GM18870 (cell line): ENCODE results near the gene SMC1A.
"Not testable (repeated sequence)": the region's sequence is repeated elsewhere in the genome, so short reads cannot be mapped to it uniquely, and the experiment has no call there.

Experiments used
- ATAC-seq: cut with Tn5 transposase; IDR thresholded peaks from one replicate; pipeline ENCODE4 v1.9.1; 2021; ENCODE audit warnings: moderate library complexity; ENCODE audit not compliant: unreplicated experiment

SMC1A gene

GRCh38 chrX:53422086-53422860 is at the start of gene SMC1A:
SMC1A (minus strand) TSS chrX:53422654; CDS start chrX:53422600, 54 bp downstream.
- peak; percentile 95 for ATAC-seq

DNA sequence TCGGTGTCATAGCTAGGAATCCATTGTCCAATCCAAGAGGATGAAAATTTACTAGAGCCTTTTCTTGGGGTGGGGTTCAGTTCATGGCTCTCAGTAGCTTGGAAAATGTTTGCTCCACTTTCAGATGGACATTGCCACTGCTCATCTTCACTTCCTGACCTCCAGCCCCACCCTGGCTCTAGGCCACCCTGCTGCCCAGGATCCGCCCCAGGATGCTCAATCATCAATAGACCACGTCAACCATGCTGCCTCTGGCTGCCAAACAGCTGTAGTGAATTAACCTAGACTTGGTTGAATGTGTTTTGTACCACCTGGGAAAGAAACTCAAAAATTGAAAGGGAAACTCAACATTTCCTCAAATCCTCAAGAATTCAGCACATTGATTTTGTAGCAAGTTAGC is 48.9 kb upstream of the SMC1A start:
- no peak for ATAC-seq

DNA sequence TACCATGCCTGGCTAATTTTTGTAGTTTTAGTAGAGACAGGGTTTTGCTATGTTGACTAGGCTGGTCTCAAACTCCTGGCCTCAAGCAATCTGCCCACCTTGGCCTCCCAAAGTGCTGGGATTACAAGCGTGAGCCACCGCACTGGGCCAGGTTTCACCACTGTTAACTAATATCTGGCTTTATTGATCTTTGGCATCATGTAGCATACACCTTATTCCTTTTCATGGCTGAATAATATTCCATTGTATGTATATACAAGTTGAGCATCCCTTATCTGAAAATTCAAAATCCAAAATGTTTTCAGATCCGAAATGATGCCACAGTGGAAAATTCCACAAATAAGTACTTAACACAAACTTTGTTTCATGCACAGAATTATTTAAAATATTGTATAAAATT is 46.2 kb upstream of the SMC1A start:
- ATAC-seq = not testable (repeated sequence)

- no peak for ATAC-seq
These were observed 35.6 kb upstream of the SMC1A start for GRCh38 chrX:53458082-53458481.

DNA sequence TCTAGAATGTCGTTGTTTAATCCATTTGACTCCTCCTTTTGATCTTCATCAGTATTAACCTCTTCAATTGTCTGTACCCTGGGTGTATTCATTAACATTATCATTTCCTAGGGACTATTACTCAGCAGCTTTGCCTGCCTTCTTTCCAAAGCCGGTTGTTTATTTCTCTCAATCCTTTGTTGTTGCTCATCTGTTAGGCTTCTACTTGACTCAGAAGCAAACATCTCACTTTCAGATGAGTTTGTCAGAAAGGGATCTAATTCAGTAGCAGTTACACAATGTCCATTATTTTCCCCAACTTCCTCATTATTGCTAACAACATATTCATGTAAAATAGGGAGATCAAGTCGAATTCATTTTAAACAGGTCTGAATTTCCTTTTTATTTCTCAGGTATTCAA is 33.8 kb upstream of the SMC1A start:
- no peak for ATAC-seq

GRCh38 chrX:53452812-53453211 is 30.4 kb upstream of the SMC1A start:
- ATAC-seq = no peak

DNA sequence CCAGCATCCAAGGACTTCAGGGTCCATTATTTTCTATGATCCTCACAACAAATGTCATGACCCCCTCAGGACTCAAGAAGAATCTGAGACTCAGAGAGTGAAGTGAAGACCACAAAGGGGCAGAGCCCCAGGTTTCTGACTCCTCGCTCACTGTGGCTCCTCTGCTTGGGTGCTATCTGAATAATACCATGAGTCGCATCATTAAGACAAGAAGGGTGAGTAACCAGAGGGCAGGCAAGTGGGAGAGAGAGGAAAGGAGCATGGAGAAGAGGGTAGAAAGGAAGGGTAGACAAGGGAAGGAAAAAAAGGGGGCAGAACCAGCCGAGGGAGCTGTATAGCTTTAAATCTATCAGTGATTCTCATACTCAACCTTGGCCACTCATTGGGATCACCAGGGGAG is 27.2 kb upstream of the SMC1A start:
- ATAC-seq = no peak

- ATAC-seq = no peak
These were observed 25.0 kb upstream of the SMC1A start for GRCh38 chrX:53447441-53447840.

DNA sequence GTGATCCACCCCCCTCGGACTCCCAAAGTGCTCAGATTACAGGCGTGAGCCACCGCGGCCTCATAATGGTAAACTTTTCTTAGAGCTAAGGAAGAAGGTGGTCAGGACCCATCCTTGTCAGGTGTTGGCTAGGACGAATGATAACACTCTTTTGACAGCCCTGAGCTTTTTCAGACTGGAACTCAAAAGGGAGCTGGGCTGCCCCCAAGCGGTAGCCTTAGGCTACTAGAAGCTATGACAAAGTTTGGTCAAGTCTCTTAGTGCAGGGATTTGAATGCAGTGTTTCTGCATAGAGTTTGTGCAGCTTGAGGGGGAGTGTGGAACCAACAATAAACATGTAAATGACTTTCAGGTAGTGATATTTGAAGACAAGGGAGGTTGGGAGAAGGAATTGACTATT is 23.5 kb upstream of the SMC1A start:
- no peak for ATAC-seq

DNA sequence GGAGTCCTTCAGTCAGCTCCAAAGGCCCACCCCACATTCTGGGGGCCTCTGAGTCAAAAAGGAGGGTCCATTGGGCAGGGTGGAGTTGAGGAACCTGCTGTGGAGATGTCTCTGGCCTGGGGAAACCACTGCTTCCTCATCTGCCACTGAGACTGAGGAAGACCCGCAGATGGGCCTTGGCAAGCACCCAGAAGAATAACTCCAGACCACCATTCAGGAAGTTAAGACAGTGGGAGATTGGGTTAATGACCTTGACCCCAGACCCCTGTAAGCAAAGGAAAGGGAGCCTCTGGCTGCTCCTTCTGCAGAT is 19.8 kb upstream of the SMC1A start:
- no peak for ATAC-seq

DNA sequence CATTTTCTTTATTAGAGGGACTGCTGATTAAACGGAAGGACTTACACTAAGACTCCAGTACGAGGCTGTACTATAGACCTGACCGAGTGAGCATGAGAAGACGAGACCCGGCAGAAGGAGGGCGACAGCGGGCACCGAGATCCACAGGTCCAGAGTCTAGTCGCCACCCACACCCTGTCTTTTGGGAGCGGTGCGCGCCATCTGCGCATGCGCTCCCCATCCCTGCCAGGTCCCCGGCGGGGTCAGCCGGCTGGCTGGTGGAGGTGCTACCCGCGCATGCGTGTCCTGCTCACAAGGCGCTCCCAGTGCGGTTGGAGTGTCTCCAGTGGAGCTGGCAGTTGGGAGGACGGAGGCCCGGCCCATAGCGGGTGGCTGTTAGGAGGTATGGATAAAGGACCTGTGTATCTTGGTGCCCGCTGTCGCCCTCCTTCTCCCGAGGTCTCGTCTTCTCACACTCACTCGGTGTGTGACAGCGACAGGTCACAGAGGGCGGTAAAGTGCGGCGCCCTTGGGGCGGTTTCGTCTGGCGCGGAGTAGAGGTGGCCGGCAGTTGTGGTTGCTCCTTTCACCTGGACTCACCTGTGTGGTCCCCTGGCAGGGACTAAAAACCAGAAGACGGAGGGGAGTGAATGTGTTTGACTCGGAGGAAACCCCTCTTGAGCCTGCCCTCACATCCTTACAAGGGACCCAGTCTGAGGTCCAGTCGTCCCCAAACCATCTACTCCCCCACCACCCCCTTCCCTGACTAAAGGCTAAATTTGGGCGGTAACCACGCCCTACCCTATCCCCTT is 19.3 kb upstream of the SMC1A start:
- no peak for ATAC-seq

GRCh38 chrX:53440621-53441517 is 18.4 kb upstream of the SMC1A start:
- ATAC-seq = no peak

GRCh38 chrX:53440101-53440500 is 17.6 kb upstream of the SMC1A start:
- ATAC-seq = no peak

- no peak for ATAC-seq
These were observed 16.4 kb upstream of the SMC1A start for GRCh38 chrX:53438832-53439230.

DNA sequence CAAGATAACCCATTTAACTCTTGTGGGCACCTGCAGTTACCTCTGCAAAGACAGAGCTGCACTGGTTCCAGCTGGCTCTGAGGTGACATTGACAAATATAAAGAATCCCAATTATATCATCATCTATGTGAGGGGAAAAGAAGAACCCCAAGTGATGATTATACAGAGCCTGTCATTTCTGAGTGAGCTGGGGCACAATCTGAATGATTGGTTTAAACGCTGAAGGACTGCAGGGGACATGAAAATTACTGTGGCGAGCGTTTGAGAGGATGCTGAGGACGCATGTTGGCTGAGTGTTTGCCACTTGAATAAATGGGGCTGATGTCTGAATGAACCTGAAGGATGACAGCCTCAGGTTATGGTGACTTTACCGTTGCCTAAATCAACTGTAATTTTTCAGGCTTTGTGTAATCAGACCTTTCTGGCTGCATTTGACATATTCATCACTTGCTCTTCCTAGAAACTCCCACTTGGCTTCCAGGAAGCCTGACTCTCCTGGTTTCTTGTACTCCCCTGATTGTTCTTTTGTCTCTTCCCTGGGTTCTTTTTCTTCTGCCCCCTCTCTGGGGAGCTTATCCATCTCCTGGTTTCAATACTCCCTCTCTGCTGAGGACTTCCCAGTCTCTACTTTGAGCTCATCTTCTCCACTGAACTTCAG is 15.8 kb upstream of the SMC1A start:
- ATAC-seq = no peak

DNA sequence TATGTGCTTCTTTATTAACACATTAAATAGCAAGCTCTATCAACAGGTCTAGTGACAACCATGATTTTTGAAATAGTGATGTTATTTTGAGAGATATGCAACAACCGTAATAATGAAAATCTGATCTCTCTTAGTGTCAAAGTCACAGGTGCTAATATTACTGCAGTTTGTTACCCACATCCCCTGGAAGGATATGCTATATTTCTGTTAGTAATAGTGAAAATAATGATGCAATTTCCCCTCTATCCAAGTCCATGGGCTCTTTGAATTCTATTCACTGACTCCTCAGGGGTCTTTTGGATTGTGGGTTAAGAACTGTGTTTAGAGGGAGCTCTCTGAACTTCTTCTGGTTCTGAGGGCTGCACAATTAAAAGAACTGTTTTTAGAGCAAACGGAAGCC is 14.8 kb upstream of the SMC1A start:
- no peak for ATAC-seq

DNA sequence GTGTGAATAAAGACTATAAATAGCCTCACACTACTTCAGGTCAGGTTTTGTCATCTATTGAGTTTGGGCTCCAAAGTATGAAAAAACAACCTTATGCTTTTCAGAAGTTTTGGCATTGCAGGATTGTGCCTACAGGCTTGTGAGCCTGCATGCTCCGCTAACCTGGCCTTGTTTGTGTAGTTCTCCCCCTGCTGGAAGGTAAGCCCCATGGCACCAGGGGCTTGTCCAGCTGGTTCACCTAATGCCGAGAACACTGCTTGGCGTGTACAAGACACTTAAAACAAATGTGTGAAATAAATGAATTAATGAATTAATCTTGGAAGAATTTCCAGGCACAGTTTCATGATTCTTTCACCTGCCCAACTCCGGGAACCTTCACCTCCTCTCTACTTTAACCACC is 13.5 kb upstream of the SMC1A start:
- peak; percentile 70 for ATAC-seq

GRCh38 chrX:53433651-53434639 is 11.5 kb upstream of the SMC1A start, which contains the start of gene HSD17B10:
HSD17B10 (minus strand) TSS chrX:53434370; CDS start chrX:53434345, 25 bp downstream.
- peak; percentile 59 for ATAC-seq

DNA sequence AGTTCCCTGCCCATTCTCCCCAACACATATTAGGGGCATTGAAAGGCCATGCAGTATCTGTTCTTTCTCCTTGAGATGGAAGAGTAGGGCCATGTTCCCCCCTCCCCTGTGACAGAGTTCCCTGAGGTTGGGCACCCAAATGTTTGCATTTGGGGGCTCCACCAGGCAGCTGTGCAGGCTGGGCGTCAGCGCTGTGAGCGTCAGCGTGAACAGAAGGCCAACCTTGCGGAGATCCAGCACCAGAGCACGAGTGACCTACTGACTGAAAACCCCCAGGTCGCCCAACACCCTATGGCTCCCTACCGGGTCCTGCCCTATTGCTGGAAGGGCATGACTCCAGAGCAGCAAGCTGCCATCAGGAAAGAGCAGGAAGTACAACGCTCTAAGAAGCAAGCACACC is 7.8 kb upstream of the SMC1A start:
- ATAC-seq = no peak

- ATAC-seq = no peak
These were observed 7.3 kb upstream of the SMC1A start for GRCh38 chrX:53429755-53430154.
